Spinal cord (tissue), 10 donors: ENCODE results near the gene SEMA5A. TPM values are rescaled to one million over a fixed set of nuclear protein-coding genes. Genes with fewer than 3 reads are reported as not detected.
A peak's percentile ranks its signal among the peaks of the same experiment; 100 is the strongest.

Experiments
- DNase-seq, 6 donors: peaks; one replicate each; pipeline versions ENCODE4 v3.0.0 to v3.0.0-alpha.2; 2013 to 2015; ENCODE audit warnings: low spot score in 6 of 6, low read depth in 4 of 6
- H3K27ac ChIP-seq: one replicate; pipeline ENCODE4 v1.5.1; 2013; ENCODE audit warnings: low read depth, low read length, control low read depth
- H3K27me3 ChIP-seq: one replicate; pipeline ENCODE4 v1.6.1; 2013; ENCODE audit warnings: low read length; ENCODE audit not compliant: control insufficient read depth, insufficient read depth
- H3K36me3 ChIP-seq: one replicate; pipeline ENCODE4 v1.6.1; 2013; ENCODE audit warnings: low read length; ENCODE audit not compliant: control insufficient read depth, insufficient read depth
- H3K4me1 ChIP-seq: one replicate; pipeline ENCODE4 v1.6.1; 2013; ENCODE audit warnings: low read length; ENCODE audit not compliant: control insufficient read depth, insufficient read depth
- H3K4me3 ChIP-seq: one replicate; pipeline ENCODE4 v1.5.1; 2013; ENCODE audit warnings: low read depth, low read length, control low read depth
- H3K9me3 ChIP-seq: one replicate; pipeline ENCODE4 v1.6.1; 2013; ENCODE audit warnings: low read length; ENCODE audit not compliant: control insufficient read depth, insufficient read depth
- WGBS: methylation state at CpG from one replicate; pipeline ENCODE4 v1.1.5; 2013; ENCODE audit warnings: missing lambda C conversion rate; ENCODE audit not compliant: insufficient coverage; 5-methylcytosine and 5-hydroxymethylcytosine counted together
- polyA plus RNA-seq, 2 donors: library from polyadenylated mRNA; unstranded; fragments of 120-200 nt; gene quantifications; one replicate each; pipeline ENCODE4 v1.2.1, GENCODE V29; 2013; ENCODE audit not compliant: insufficient read length in 2 of 2
- total RNA-seq, 2 donors: library from RNA; depleted of rRNA in 1 of 2; stranded (reverse); fragments of 120-200 nt in 1 of 2; fragments of >200 nt in 1 of 2; gene quantifications; one replicate each; pipeline versions ENCODE4 v1.2.3 to v1.2.4, GENCODE V29; 2013 to 2014
- donor health status: healthy.

SEMA5A gene
- total and polyA plus RNA-seq, 4 donors, result 35.2 to 70.7 (median 59.3) TPM

DNA sequence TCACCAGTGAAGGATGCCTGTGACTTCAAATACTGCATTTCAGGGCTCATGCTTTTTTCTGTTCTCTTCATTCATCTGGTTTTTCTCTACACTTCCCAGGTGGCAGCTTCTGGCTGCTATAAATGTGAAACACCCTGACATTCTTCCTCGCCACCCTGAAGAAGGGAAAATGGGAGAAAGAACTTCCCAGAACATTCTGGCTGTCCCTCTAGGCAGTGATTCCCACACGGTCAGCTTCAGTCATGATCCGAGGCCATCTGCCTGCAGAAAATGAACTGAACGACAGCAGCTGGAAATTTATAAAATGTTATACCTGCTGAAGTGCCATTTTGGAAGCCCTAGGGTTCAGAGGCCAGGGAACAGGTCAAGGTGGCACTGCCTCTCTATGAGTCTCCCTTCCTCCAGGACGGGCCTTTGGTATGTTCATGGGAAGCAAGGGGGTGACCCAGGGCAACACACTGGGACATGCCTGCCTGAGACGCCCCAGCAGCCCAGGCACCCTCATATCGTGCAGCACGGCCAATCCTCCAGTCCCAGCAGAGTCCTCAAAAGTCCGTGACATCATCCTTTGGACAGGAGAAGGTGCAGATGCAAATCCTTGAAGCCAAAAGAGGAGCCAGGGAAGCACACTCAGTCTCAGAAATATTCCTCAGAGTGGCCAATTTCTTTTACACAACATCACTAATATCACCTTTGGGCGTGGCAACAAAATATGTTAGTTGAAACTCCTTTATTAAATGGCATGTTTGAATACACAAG is 107.1 kb downstream of the SEMA5A start:
- Histone ChIP-seq H3K4me3 (no peak overlapping the region), H3K9me3 (no peaks in the 10 kb centered on the region), H3K27ac (no peak overlapping the region), H3K27me3 (no peaks in the 10 kb centered on the region), H3K36me3 (no peaks in the 10 kb centered on the region), H3K4me1 (no peaks in the 10 kb centered on the region)
- 82% methylated on average over 8 of the region's 10 CpGs for WGBS
- DNase-seq, result no peak

DNA sequence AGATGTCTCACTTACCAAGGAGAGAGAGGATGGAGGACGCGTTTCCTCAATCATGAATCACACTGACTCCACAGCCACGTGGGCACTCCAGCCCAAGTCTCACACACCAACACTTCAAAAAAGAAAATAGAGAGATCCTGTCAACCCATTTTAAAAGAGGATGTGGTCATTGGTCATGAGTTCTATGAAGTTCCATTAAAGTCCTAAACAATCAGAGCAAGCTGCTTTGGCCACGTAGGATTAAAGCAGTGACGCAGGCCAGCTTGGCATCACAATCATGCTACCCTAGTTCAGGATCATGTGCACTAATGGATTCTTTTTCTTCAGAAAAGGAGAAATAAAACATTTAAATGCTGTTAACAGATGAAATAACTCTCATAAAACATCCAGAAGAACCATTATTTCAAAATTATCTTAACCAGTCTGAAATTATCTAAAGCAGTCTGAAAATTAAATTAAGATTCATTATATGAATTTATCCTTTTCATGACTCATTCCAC is 108.1 kb downstream of the SEMA5A start:
- no peak overlapping the region for H3K4me3 ChIP-seq
- H3K27me3 ChIP-seq, result no peaks in the 10 kb centered on the region
- H3K9me3 ChIP-seq, result no peaks in the 10 kb centered on the region
- DNase-seq, result no peak
- WGBS, result 100% methylated on average over 1 of the region's 5 CpGs
- no peaks in the 10 kb centered on the region for H3K36me3 ChIP-seq
- H3K27ac ChIP-seq, result no peak overlapping the region
- H3K4me1 ChIP-seq, result no peaks in the 10 kb centered on the region

DNA sequence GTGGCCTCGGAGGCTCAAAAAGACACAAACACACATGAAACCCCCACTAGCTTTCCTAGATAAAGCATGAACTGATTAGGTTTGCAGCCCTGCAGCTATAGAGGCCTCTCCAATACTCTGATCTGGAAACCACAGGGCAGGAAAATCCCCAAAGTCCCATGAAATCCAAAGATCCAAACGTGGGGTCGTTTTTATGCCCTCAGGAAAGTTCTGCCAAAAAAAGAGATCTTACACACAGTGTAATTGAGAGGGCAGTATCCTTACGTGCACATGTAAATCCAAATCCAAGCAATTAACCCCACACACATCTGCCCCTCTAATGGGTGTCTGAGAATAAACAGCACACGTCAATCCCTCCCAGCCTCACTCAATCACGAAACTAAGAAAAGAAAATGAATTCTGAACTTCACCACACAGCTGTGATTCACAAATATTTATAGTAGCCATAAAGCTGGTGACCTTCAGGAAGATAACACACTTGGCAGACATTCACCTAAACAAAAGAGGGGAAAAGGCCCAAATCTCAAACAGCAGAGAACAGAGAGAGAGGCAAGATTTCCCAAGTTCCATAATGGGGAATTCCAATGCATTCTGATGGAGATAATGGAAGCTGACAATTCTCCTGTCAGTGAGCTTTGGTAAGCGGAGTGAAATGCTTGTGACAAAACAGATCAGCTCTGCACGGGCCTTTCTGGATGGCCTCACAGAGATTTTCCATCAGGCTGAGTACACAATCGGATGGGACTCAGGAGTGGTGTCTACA is 114.2 kb downstream of the SEMA5A start:
- DNase-seq, result peak in 1 of 6 donors; percentile 26
- Histone ChIP-seq H3K9me3 (no peaks in the 10 kb centered on the region), H3K4me3 (no peak overlapping the region), H3K36me3 (no peaks in the 10 kb centered on the region), H3K27me3 (no peaks in the 10 kb centered on the region), H3K27ac (peak overlapping the region; percentile 0), H3K4me1 (peaks cover 4% of the 10 kb centered on the region)
- WGBS, result 37% methylated on average over 4 of the region's 9 CpGs

DNA sequence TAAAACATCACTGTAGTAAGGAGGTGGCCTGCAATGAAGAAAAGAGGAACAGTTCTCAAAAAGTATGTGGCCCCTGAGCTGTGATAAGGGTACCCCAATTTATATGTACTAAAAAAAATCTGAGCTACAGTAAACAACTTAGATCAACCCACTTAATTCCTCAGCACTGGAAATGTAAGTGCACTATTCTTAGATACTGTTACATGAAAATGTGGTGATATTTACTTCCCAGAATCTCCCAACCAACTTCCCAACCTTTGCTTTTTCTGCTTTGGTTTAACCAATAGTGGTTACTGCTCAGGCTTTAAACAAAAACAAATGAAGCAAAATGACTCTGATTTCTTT is 114.8 kb downstream of the SEMA5A start:
- Histone ChIP-seq H3K27me3 (no peaks in the 10 kb centered on the region), H3K36me3 (no peaks in the 10 kb centered on the region), H3K27ac (no peak overlapping the region), H3K9me3 (no peaks in the 10 kb centered on the region), H3K4me1 (peaks cover 4% of the 10 kb centered on the region), H3K4me3 (no peak overlapping the region)
- no peak for DNase-seq

DNA sequence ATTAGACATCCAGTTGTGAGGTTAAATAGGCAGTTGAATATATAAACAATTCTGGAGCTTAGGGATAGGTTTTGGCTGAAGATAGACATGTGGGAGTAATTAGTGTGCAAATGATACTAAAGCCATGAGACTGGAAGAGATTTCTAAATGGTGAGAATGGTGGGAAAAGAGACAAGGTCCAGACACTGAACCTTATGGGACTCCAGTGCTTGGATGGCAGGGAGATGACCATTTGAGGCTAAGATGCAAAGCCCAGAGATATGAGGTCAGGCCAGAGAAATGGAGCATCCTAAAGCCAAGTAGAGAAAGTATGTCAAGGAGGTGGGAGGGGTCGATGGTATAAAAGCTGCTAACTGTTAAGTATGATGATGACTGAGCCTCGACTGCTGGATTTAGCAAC is 115.6 kb downstream of the SEMA5A start:
- Histone ChIP-seq H3K27ac (no peak overlapping the region), H3K4me1 (peaks cover 4% of the 10 kb centered on the region), H3K27me3 (no peaks in the 10 kb centered on the region), H3K9me3 (no peaks in the 10 kb centered on the region), H3K4me3 (no peak overlapping the region), H3K36me3 (no peaks in the 10 kb centered on the region)
- WGBS, result 82% methylated on average over 2 of the region's 2 CpGs
- DNase-seq, result no peak

DNA sequence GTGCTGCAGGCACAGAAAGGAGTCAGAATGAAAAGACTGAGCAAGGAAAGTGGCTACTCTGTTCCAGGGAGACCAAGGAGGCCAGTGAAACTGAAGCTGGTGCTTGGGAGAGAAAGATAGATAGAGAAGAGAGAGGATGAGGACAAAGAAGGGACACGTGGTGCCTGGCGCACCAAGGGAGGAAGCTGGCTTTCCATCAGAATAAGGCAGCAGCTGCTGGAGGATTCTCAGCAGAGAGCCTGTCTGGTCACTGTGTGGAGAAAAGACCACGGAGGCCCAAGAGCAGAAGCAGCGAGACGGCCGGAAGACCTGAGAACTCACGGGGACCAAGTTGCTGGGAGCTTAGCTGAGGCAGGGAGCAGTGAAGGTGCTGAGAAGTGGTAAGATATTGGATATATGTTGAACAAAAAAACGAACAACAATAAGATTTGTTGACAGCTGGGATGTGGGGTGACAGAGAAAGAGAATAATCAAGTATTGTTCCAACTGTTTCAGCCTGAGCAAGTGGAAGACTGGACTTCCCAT is 116.1 kb downstream of the SEMA5A start:
- no peak for DNase-seq
- Histone ChIP-seq H3K4me3 (no peak overlapping the region), H3K9me3 (no peaks in the 10 kb centered on the region), H3K36me3 (no peaks in the 10 kb centered on the region), H3K27ac (no peak overlapping the region), H3K4me1 (peaks cover 4% of the 10 kb centered on the region), H3K27me3 (no peaks in the 10 kb centered on the region)
- 81% methylated on average over 7 of the region's 8 CpGs for whole genome bisulfite sequencing

DNA sequence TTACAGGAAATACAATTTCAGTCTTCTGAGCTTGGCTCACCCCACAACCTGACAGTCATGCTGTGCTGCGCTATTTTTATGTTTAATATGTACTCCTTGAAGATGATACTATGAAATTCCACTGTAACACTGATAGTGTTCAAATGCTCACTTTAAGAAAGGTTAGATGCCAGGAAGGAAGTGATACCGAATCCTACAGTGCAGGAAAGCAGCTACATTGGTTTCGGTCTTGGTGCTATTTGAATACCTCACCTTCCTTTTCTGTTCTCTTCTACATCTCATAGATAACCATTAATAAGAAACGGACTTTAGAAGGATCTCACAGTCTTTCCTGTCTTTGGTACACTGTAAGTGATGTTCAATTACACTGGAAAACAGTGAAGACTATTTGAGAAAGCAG is 117.6 kb downstream of the SEMA5A start:
- Histone ChIP-seq H3K27ac (no peak overlapping the region), H3K4me1 (peaks cover 4% of the 10 kb centered on the region), H3K36me3 (no peaks in the 10 kb centered on the region), H3K4me3 (no peak overlapping the region), H3K27me3 (no peaks in the 10 kb centered on the region), H3K9me3 (no peaks in the 10 kb centered on the region)
- no peak for DNase-seq
- no CpG with 5 or more reads among the region's 4 CpGs for WGBS

DNA sequence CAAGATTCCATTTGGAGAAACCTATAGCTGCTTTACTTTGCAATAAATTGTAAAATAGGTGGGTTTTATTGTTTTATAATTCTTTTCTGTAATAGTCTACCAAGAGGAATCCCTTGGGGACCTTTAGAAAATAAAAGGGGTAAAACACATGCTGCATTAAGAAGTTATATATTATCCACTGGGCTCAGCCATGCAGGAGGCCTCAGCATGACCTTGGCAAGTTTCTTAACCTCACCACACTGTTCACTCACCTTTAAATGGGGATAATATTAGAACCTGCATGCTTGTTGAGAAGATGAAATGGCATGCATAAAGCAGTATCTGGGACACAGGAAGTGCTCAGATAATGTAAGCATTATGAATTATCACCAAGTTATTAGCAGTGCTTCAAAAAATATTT is 120.2 kb downstream of the SEMA5A start:
- no peak overlapping the region for H3K4me3 ChIP-seq
- H3K4me1 ChIP-seq, result peaks cover 4% of the 10 kb centered on the region
- no peaks in the 10 kb centered on the region for H3K36me3 ChIP-seq
- DNase-seq, result no peak
- H3K27me3 ChIP-seq, result no peaks in the 10 kb centered on the region
- no peak overlapping the region for H3K27ac ChIP-seq
- no peaks in the 10 kb centered on the region for H3K9me3 ChIP-seq

DNA sequence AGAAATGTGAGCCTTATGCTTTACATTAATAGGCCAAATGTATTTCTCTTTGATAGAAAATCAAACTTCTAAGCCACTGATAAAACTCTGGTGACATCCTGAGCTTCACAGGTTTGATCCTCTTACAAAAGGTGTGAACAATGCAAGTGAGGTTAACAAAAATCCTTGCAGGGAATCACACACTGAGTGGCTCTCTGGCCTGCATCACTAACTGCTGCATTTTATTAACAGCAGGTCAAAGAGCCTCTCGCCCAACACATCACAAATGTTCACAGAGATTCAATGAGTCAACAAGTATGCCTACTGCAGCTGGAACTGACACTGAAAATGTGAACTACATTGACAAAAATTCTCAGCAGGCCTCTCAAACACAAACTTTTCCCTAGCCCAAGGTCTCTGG is 122.3 kb downstream of the SEMA5A start:
- Histone ChIP-seq H3K9me3 (no peaks in the 10 kb centered on the region), H3K4me3 (no peak overlapping the region), H3K27me3 (no peaks in the 10 kb centered on the region), H3K36me3 (no peaks in the 10 kb centered on the region), H3K27ac (no peak overlapping the region), H3K4me1 (no peaks in the 10 kb centered on the region)
- 55% methylated on average over 1 of the region's 1 CpG for WGBS
- DNase-seq, result no peak

DNA sequence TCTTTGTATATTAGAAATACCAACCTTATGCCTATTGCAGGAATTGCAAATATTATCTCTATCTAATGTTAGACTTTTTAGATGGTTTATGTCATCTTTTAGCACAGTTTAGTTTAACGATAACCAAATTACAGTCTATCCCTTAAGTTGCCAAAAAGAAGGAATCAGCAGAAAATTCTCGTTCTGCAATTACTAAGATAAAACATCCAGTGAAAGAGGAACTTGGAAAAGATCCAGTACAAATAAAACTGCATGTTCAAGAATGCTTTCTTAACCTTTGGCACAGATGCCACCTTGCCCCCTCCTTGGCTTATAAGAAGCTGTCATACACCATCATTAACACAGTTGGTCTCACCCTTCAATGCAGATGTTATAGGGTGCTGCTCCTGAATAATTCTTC is 124.0 kb downstream of the SEMA5A start:
- WGBS, result no CpG with 5 or more reads among the region's 2 CpGs
- H3K27ac ChIP-seq, result no peak overlapping the region
- no peaks in the 10 kb centered on the region for H3K9me3 ChIP-seq
- no peaks in the 10 kb centered on the region for H3K4me1 ChIP-seq
- H3K27me3 ChIP-seq, result no peaks in the 10 kb centered on the region
- no peak overlapping the region for H3K4me3 ChIP-seq
- no peak for DNase-seq
- no peaks in the 10 kb centered on the region for H3K36me3 ChIP-seq
